HG03469 (cell line): Measurements from ENCODE around the gene ARHGAP4.

Experiments
- ATAC-seq: cut with Tn5 transposase; IDR thresholded peaks from one replicate; pipeline ENCODE4 v1.9.1; 2021; ENCODE audit warnings: mild to moderate bottlenecking, moderate library complexity, moderate number of reproducible peaks; ENCODE audit not compliant: unreplicated experiment

ARHGAP4 gene

GRCh38 chrX:153884136-153884535 is 41.9 kb downstream of the ARHGAP4 start:
- ATAC-seq: no peak

DNA sequence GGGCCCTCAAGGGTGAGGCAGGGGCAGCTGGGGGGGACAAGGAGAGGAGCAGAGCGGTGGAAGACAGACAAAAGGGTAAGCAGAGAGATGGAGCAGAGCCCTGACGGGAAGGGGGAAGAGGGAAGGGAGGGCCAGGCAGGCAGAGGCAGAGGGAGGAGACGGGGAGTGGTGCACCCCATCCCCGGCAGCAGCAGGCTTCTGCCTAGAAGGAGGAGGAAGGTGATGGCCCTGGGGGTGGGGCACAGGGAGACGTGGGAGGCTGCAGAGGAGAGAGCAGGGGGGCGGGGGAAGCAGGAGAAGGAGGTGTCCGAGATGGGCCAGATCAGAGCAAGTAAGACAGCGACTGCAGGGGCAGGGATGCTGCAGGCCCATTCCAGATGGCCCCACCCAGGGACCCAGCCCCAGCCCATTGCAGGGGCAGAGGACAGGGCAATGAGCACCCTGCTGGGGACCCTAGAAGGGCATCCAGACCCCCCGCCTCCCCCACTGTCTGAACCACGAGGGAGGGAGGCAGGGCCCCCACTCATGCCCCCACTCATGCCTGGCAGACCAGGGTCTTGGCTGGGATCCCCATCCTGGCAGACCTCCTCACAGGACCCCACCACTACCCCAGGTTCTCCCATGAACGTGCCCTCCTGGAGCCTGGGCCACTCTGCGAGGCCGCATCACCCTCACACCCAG is 42.8 kb downstream of the ARHGAP4 start:
- ATAC-seq: no peak

DNA sequence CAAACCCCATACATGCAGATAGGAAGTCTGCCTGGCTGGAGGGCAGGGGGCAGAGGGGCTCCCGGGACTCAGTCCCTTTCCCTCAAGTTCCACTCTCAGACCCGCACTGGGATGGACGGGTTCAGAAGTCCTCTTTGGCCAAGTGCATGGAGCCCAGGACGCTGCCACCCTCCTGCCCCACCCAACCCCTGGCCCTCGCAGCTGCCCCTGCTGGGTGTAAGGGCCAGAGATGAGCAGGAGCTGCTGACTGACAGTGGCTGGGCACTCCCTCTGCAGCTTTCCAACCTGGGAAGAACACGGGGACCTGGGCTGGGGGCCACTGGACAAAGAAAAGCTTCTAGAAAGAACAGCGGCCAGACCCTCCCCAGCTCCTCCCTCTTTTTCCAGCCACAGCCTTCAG is 43.5 kb downstream of the ARHGAP4 start:
- ATAC-seq: no peak

- no peak for ATAC-seq
These were observed 44.0 kb downstream of the ARHGAP4 start for GRCh38 chrX:153882086-153882498.

DNA sequence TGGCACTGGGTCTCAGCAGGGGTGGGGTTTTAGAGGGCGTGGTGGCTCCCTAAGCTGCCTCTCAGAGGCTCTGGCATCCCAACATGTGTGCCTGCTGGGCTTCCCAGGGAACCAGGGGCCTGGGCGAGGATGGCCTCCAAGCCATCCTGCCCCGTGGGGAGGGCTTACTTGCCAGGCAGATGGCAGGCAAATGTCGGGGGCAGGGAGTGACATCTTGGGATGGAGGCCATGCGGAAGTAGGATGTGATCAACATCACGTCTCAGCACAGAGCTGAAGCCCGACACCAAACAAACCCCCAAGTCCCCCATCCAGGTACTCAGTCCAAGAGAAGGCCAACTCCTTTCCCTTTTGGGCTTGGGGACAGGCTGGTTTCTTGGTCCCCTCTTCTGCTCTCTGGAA is 44.8 kb downstream of the ARHGAP4 start:
- ATAC-seq: no peak

- no peak for ATAC-seq
These were observed 45.6 kb downstream of the ARHGAP4 start for GRCh38 chrX:153880440-153880815.

- ATAC-seq: no peak
These were observed 46.2 kb downstream of the ARHGAP4 start for GRCh38 chrX:153879741-153880439.

DNA sequence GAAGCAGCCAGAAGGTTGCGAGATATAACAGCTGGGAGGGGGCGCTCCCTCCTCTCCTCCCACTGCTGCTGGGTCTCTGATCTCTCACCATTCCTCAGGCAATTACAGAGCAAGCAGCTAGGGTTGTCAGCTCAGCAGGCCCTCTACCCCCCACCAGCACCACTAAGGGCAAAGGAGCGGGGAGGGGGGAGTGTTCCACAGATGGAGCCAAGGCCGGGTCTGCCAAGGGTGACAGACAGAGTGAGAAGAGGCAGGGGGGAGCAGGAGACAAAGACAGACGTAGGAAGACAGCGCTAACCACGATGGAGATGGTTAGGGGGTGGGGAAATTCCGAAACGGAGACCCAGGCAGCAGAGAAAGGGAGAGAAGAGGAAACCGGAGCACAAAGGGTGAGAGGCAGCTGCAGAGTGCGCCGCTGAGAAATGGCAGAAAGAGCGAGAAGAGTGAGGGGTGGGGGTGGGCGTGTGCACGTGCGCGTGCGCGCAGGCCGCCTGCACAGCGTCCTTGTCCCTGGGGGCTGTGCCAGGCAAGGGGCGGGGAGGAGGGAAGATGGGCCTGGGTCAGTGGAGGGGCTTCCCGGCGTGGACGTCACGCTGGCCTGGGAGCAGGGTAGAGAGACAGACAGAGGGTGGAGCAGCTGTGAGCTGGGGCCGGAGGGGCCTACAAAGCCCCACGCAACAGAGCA is 47.0 kb downstream of the ARHGAP4 start:
- ATAC-seq: no peak

DNA sequence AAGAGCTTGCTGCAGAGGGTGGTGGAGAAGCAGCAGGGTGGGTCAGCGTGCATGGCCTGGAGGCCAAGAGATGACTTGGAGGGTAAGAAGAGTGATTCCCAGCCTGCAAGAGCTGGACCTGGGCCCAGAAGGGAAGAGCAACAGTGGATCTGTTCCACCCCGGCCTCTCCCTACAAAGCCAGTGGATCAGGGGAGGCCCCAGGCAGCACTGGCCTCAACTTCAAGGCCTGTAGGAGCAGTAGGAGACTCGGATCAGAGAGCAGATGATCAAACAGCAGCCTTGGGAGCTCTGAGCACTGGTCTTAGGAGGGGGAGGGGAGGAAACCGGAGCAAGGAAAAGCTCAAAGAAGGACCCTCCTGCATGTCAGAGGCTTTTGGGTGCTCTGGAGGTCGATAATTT is 47.7 kb downstream of the ARHGAP4 start:
- no peak for ATAC-seq

DNA sequence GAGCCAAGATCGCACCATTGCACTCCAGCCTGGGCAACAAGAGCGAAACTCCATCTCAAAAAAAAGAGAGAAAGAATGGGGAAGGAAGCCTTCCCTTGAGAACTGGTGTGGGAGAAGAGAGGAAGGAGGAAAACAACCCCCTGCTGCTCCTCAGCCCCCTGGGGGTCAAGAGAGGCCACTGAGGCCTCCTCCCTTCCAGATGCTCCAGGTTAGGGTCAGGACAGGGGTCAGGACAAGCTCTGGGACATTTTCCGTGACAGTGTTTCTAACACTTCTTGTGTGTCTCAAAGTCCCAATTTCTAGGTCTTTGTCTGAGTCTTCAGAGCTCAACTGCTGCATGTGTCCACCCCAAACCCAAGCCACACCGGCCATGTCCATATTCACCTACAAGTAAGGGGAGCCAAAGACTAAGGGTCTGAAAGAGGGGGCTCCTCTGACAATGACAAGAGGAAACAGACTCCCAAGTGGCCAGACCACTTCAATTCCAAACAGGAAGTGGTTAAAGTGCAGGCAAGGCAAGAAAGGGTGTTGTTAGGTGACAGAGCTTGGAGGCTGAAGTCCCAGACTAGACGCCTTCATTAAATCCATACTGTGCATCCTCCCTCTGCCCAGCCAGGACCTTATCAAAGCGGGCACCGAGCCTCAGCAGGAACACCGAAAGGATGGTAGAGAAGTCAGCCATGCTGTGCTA is 48.3 kb downstream of the ARHGAP4 start:
- ATAC-seq: no peak

- ATAC-seq: no peak
These were observed 50.0 kb downstream of the ARHGAP4 start for GRCh38 chrX:153876112-153876491.

- no peak for ATAC-seq
These were observed 50.5 kb downstream of the ARHGAP4 start for GRCh38 chrX:153875391-153876111.

DNA sequence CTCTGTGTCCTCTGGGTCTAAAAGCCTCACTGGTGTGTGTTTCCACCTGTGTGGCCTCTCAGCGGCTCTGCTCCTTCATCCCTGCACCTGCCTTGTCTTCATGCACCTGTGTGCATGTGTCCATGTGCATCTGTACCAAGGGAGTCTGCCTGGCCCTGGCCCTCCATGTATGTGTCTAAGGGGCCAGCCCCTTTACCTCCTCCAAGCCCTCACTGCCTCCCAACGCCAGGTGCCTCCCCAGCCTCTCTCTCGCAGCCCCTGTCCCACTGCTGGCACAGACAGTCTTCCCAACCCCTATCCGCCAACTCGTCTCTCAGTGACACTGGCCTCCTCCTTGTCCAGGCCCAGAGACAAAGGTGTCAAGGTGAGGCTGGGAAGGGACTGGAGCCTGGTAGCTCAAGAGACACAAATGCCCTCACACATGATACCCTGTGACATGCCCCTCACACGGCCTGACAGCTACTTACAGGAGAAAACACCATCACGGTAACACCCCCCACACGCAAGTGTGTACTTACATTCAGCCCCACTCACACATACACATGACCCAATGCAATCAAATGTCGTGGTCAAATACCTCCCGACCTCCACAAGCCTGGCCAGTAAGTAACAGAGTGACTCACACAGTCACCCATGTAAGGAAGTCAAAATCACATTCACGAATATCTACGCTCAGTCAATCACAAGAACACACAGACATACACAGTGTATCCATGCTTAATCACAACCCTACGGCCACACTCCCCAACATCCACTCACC is 51.5 kb downstream of the ARHGAP4 start:
- no peak for ATAC-seq

DNA sequence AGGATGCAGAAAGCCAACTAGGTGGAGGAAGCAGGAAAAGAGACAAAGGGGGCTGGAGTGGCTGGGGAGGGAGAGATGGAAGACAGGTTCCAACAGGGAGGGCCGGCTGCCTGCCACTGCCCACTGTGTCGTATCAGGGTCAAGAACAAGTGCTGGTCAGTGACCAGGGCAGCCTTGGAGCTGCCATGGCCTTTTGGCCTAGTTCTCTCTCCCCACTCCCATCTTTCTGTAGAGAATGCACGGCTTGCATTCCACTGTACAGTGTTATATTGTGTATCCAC is 52.0 kb downstream of the ARHGAP4 start:
- ATAC-seq: no peak

- ATAC-seq: no peak
These were observed 52.6 kb downstream of the ARHGAP4 start for GRCh38 chrX:153873282-153874084.

DNA sequence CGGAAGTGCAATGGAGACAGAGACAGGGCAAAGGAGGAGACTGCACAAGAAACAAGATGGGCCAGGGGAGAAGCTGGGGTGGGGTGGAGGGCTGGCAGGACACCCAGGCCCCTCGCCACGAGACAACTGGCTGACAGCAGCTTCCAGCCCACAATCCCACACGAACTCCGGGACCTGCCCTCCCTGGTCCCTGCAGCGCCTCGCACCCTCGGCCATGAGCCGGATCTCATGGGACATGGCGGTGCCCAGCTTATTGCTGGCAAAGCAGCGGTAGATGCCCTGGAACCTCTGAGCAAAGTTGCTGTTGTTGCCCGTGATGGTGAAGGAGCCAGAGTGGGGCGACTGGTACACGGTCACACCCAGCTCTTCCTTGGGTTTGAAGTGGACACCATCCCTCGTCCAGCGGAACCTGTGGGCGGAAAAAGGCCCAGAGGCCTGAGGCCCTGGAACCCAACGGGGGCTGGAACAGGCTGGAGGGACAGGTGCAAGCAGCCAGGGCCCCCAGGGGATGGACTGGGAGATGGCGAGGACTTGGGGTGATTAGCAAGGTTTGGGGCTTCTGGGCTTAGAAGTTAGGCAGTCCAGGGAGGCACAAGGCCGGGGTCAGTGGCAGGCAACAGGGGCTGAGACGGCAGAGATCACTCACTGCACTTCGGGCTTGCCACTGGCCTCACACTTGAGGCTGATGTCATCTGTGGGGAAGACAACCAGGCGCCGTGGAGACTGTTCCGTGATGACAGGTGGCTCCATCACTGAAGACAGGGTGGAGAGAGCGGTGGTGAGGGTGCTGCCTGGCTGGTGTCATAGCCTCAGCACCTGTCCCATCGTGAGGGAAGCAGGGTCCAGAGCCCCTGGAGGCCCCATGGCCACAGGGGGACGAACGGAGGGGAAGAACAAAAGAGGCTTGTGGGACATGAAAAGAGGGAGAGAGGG is 53.9 kb downstream of the ARHGAP4 start:
- ATAC-seq: no peak

- no peak for ATAC-seq
These were observed 54.6 kb downstream of the ARHGAP4 start for GRCh38 chrX:153871451-153871850.

DNA sequence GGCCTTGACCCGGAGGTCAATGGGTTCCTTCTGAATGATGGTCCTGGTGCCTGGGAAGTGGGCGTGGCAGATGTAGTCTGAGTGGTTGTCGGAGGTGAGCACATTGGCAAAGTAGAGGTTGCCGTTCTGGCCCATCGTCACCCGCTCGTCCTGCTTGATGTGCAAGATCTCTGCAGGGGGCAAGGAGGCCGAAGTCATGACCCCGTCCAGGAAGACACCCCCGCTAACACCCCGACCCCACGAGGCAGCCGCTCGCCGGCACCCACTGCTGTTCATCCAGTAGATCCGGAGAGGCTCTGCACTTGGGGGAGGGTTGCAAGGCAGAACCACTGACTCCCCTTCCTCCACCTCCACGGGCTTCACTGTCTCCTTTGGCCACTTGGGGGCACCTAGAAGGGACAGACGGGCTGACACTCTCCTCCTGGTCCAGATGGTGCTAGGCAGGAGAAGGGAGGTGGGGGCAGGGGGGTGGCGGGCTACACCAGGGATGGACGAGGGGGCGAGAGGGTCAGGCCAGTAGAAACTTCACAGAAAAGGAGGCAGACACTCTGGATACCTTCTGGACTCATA is 55.2 kb downstream of the ARHGAP4 start:
- no peak for ATAC-seq
